Testis (tissue), 3 donors: ENCODE measurements around the gene SCP2. TPM values are rescaled to one million over a fixed set of nuclear protein-coding genes. Genes with fewer than 3 reads are reported as not detected.

ENCODE experiments used
- DNase-seq: peaks from one replicate; pipeline ENCODE4 v3.0.0-alpha.2; 2019
- H3K27ac ChIP-seq, 2 donors: fragments of 200-600 bp; sonication (generic); one replicate each; pipeline ENCODE4 v1.5.1; 2019
- H3K27me3 ChIP-seq: fragments of 200-600 bp; sonication (generic); one replicate; pipeline ENCODE4 v1.5.1; 2019
- H3K36me3 ChIP-seq: fragments of 200-600 bp; sonication (generic); one replicate; pipeline ENCODE4 v1.5.1; 2017; ENCODE audit warnings: low read depth; ENCODE audit errors: missing control alignments
- H3K4me1 ChIP-seq: fragments of 200-600 bp; sonication (generic); one replicate; pipeline ENCODE4 v1.5.1; 2019
- H3K4me3 ChIP-seq, 2 donors: fragments of 200-600 bp; sonication (generic); one replicate each; pipeline ENCODE4 v1.5.1; 2017 to 2019
- H3K9me3 ChIP-seq: fragments of 200-600 bp; sonication (generic); one replicate; pipeline ENCODE4 v1.5.1; 2017
- CTCF ChIP-seq, 3 experiments: fragments of 450-650 bp in 2 of 3; fragments of 200-600 bp in 1 of 3; sonication (generic) in 1 of 3; IDR thresholded peaks; one replicate each; pipeline ENCODE4 v1.5.1; 2016 to 2019; ENCODE audit warnings: antibody characterized with exemption in 3 of 3, mild to moderate bottlenecking in 2 of 3, moderate library complexity in 1 of 3
- POLR2A ChIP-seq: fragments of 450-650 bp; IDR thresholded peaks from one replicate; pipeline ENCODE4 v1.6.1; 2017; ENCODE audit warnings: antibody characterized with exemption, mild to moderate bottlenecking, moderate library complexity
- WGBS, 2 donors: methylation state at CpG; one replicate each; pipeline ENCODE4 v1.1.5; 2018; 5-methylcytosine and 5-hydroxymethylcytosine counted together
- intact Hi-C: fragments of 100-400 bp; cut with DNase I; formaldehyde crosslinking; loops from one replicate; pipeline ENCODE4 v1.15.1; 2023; ENCODE audit warnings: low total_unique reads
- polyA plus RNA-seq: library from polyadenylated mRNA; stranded (reverse); fragments of 350-450 nt; fragmentation: Illumina TruSeq; extraction: RNeasy Lipid Tissue Mini Kit (QIAGEN cat#74804); gene quantifications from one replicate; pipeline ENCODE4 v1.2.3, GENCODE V29; 2014; ENCODE audit warnings: low read depth, low replicate concordance; ENCODE audit not compliant: insufficient read depth
- total RNA-seq, 2 donors: library from RNA; depleted of rRNA; stranded (reverse); fragments of >200 nt; gene quantifications; one replicate each; pipeline ENCODE4 v1.2.3, GENCODE V29; 2016

SCP2 gene
- total and polyA plus RNA-seq, 3 donors from 2014 or later, result 102 to 108 (median 103) TPM

GRCh38 chr1:53050310-53050709 is 123.2 kb downstream of the SCP2 start:
- 89 to 92% methylated on average over 2 of the region's 2 CpGs for WGBS, 2 donors
- TF ChIP-seq CTCF (IDR thresholded peaks at IDR 0.05) (no peak), POLR2A (no peak)
- H3K36me3 ChIP-seq, result no peaks in the 10 kb centered on the region
- no peaks in the 10 kb centered on the region for H3K9me3 ChIP-seq
- intact Hi-C loops, result no loop called here
- H3K4me3 ChIP-seq, result no peak overlapping the region
- H3K27me3 ChIP-seq, result no peaks in the 10 kb centered on the region
- no peak for DNase-seq
- H3K4me1 ChIP-seq, result peaks cover 20% of the 10 kb centered on the region
- H3K27ac ChIP-seq, result peak overlapping the region in 1 of 2 donors; percentile 6

- no peak overlapping the region for H3K4me3 ChIP-seq
- no peaks in the 10 kb centered on the region for H3K9me3 ChIP-seq
- no peaks in the 10 kb centered on the region for H3K27me3 ChIP-seq
- TF ChIP-seq POLR2A (no peak), CTCF (IDR thresholded peaks at IDR 0.05) (no peak)
- no peaks in the 10 kb centered on the region for H3K36me3 ChIP-seq
- DNase-seq, result no peak
- 38 to 53% methylated on average over 1 of the region's 1 CpG for whole genome bisulfite sequencing, 2 donors
- intact Hi-C loops, result no loop called here
- peaks cover 20% of the 10 kb centered on the region for H3K4me1 ChIP-seq
- H3K27ac ChIP-seq, result no peak overlapping the region
These were observed 124.6 kb downstream of the SCP2 start for GRCh38 chr1:53051676-53052075.

- WGBS, 2 donors, result 36 to 41% methylated on average over 2 of the region's 2 CpGs
- DNase-seq, result no peak
- Histone ChIP-seq H3K36me3 (no peaks in the 10 kb centered on the region), H3K27ac (peak overlapping the region in 1 of 2 donors; percentile 72), H3K9me3 (no peaks in the 10 kb centered on the region), H3K4me1 (peaks cover 11% of the 10 kb centered on the region), H3K27me3 (no peaks in the 10 kb centered on the region), H3K4me3 (no peak overlapping the region)
- TF ChIP-seq POLR2A, result no peak
- TF ChIP-seq CTCF (IDR thresholded peaks at IDR 0.05), result no peak
- intact Hi-C loops, result no loop called here
These were observed 130.1 kb downstream of the SCP2 start for GRCh38 chr1:53057127-53057526.

GRCh38 chr1:53060579-53060978 is 133.5 kb downstream of the SCP2 start:
- intact Hi-C loops, result no loop called here

More at GRCh38 chr1:53060579-53060978, 133.5 kb downstream of the SCP2 start:
- H3K9me3 ChIP-seq, result no peaks in the 10 kb centered on the region
- H3K4me3 ChIP-seq, result no peak overlapping the region
- peak overlapping the region in 1 of 2 donors; percentile 92 for H3K27ac ChIP-seq
- no peaks in the 10 kb centered on the region for H3K27me3 ChIP-seq
- H3K36me3 ChIP-seq, result no peaks in the 10 kb centered on the region
- DNase-seq, result peak; percentile 53
- H3K4me1 ChIP-seq, result peaks cover 18% of the 10 kb centered on the region
- TF ChIP-seq POLR2A (no peak), CTCF (IDR thresholded peaks at IDR 0.05) (no peak)
- WGBS, 2 donors, result 54 to 63% methylated on average over 1 of the region's 1 CpG
